Fibroblast of pulmonary artery (primary cell): Measurements from ENCODE around the gene MIEF2.
A peak's percentile ranks its signal among the peaks of the same experiment; 100 is the strongest.

Experiments
- DNase-seq: peaks from one replicate; pipeline ENCODE4 v3.0.0-alpha.2; 2010; ENCODE audit warnings: low read depth
- H3K4me3 ChIP-seq: replicated peaks from 2 replicates; pipeline ENCODE4 v1.5.1; 2011; ENCODE audit warnings: low read depth, mild to moderate bottlenecking, control low read depth, low read length, moderate library complexity
- CTCF ChIP-seq: IDR thresholded peaks from 2 replicates; pipeline ENCODE4 v1.5.1; 2011; ENCODE audit warnings: mild to moderate bottlenecking, control low read depth, low read length, inconsistent platforms; ENCODE audit errors: missing control alignments

MIEF2 gene

DNA sequence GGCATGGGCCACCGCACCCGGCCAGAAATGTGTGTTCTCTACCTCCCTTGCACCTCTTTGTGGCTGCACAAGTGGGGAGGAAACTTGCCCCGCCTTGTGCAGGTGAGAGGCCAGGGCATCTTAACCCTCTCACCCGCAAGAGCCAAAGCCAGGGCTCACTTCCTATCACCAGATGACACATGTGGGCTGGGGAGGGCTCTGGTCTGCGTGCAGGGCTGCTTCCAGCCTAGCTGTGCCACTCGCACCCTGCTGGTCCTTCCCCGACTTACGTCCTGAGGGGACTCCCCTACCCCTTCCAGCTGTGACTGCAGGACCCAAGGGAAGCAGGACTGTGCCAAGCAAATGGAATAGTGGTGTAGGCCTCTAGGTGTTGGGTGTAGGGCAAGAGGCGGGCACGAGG lies 6.9 kb downstream of the MIEF2 start:
- H3K4me3 ChIP-seq: no peak overlapping the region
- no peak for DNase-seq
- no peak for TF ChIP-seq CTCF

DNA sequence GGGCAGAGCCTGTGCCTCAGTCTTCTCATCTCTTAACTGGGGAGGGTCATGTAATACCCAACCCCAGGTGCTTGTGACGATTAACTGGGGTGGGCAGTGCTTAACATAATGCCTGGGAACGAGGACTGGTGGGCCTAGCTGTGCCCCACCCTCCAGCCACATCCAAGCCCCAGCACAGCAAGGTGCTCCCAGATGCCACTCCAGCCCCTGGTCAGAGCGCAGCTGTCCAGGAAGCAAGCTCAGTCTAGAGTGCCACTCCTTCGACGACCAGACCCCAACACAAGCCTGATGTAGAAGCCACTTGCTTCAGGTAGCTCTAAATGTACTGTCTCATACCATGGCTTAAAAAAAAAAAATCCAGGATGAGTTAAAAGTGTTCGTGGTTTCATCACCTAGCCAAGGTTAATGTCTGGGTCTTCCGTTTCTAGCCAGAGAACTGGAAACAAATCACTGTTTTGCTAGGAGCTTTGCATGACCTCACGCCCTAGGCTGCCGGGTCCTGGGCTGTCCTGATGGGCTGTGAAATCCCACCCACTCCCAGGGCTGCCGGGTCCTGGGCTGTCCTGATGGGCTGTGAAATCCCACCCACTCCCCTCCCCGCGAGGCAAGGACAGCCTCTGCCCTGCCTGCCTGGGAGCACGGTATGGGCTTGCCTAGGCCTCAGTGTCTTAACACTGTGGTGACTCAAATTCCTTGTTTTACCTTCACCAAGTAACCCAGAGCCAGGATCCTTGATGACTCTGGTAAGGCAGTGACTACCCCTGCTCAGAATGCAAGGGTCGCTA lies 7.7 kb downstream of the MIEF2 start:
- peak; percentile 16 for DNase-seq
- no peak for TF ChIP-seq CTCF
- H3K4me3 ChIP-seq: no peak overlapping the region

DNA sequence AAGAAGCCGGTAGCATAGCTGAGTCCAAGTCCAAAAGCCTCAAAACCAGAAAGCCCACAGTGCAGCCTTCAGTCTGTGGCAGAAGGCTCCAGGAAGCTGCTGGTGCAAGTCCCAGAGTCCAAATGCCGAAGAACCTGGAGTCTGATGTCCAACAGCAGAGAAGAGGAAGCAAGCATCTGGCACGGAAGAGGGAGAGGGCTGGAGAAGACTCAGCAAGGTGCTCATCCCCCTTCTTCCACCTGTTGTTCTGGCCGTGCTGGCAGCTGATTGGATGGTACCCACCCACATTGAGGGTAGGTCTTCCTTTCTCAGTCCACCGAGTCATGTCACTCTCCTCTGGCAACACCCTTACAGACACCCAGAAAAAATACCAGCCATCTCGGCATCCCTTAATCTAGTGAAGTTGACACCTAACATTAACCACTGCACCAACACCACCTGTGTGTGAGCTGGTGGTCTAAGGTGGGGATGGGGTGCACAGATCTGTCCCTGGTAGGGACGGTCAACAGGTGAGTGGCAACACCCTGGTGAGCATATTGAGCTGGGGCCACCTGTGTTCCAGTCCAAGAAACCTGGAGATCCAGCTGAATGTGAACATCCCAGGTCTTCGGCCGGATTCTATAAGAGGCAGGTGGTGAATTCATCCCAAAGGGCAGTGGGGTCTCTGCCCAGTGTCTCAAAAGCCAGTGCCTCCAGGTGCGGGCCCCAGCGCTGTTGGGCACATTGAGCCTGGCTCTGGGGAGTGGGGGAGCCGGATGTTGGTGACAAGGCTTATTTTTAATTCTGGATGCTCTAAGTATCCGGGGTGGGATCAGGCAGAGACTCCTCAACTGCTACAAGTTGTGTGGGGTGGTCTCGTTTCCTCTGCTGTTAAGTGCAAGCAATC lies 9.8 kb downstream of the MIEF2 start:
- no peak for DNase-seq
- TF ChIP-seq CTCF: no peak
- H3K4me3 ChIP-seq: no peak overlapping the region

- no peak overlapping the region for H3K4me3 ChIP-seq
- no peak for TF ChIP-seq CTCF
- DNase-seq: no peak
Observed at GRCh38 chr17:18277076-18277475, 16.6 kb downstream of the MIEF2 start.

GRCh38 chr17:18278867-18279266 lies 18.4 kb downstream of the MIEF2 start:
- DNase-seq: peak; percentile 60
- no peak overlapping the region for H3K4me3 ChIP-seq
- TF ChIP-seq CTCF: no peak

DNA sequence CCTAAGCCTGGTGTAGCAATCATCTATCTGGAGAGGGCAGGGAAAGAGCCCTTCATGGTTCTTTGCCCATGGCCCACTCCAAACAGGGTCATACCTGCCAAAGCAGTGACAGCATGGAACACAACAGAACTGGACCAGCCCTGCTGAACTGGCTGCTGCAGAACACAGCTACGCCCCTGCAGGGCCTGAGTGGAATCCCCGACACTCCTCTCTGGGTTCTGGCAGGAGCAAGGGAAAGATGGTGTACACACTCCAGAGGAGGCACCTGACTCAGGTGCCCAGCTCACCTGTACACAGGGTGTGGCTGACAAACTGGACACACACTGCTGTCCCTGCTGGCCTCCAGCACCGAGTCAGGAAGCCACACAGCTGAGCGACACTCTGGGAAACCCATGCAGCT lies 19.8 kb downstream of the MIEF2 start:
- DNase-seq: no peak
- TF ChIP-seq CTCF: no peak
- H3K4me3 ChIP-seq: no peak overlapping the region
